ENCODE results near the gene DIP2A. TPM values are rescaled to one million over a fixed set of nuclear protein-coding genes. Genes with fewer than 3 reads are reported as not detected.

DIP2A gene
- total RNA-seq, 1 experiment from 2014 or later: 39.9 TPM

- H3K79me2 ChIP-seq (ENCODE audit: low read depth): no peaks in the 10 kb centered on the region
- TF ChIP-seq EZH2 (IDR thresholded peaks at IDR 0.05; ENCODE audit: low read depth) (no peak), CTCF (conservative IDR thresholded peaks at IDR 0.05) (no peak)
- H3K4me2 ChIP-seq: no peak overlapping the region
- H3K4me1 ChIP-seq (replicated peaks; ENCODE audit: insufficient read depth): no peaks in the 10 kb centered on the region
- H2AFZ ChIP-seq: no peak overlapping the region
- POLR2A ChIA-PET (ENCODE audit: unreplicated experiment): no interaction called here
- H3F3A ChIP-seq (ENCODE audit: insufficient read depth, low read depth): no peaks in the 10 kb centered on the region
- no peaks in the 10 kb centered on the region for H4K20me1 ChIP-seq (ENCODE audit: insufficient read depth)
- H3K27ac ChIP-seq: no peak overlapping the region
- no TSS peak for BruUV-seq (replicated peaks)
- no peaks in the 10 kb centered on the region for H3K36me3 ChIP-seq (ENCODE audit: low read depth)
- no peaks in the 10 kb centered on the region for H3K27me3 ChIP-seq (ENCODE audit: insufficient read depth, low read depth)
- CTCF ChIA-PET: no interaction called here
- no peak for DNase-seq
- H3K4me3 ChIP-seq: no peak overlapping the region
- no peaks in the 10 kb centered on the region for H3K9me2 ChIP-seq (ENCODE audit: insufficient read depth)
- H3K9me3 ChIP-seq (ENCODE audit: insufficient read depth, low read depth): no peaks in the 10 kb centered on the region
- intact Hi-C loops (cut with micrococcal nuclease; ENCODE audit: unreplicated experiment): no loop called here
Observed at GRCh38 chr21:46412521-46413364, 45.9 kb upstream of the DIP2A start.

GRCh38 chr21:46413365-46413696 is 45.4 kb upstream of the DIP2A start:
- Histone ChIP-seq H3K79me2 (ENCODE audit: low read depth) (no peaks in the 10 kb centered on the region), H3K4me2 (no peak overlapping the region), H4K20me1 (ENCODE audit: insufficient read depth) (no peaks in the 10 kb centered on the region), H3K9me2 (ENCODE audit: insufficient read depth) (no peaks in the 10 kb centered on the region), H3K4me3 (no peak overlapping the region), H3K27me3 (ENCODE audit: insufficient read depth, low read depth) (no peaks in the 10 kb centered on the region), H3K9me3 (ENCODE audit: insufficient read depth, low read depth) (no peaks in the 10 kb centered on the region), H3K4me1 (replicated peaks; ENCODE audit: insufficient read depth) (no peaks in the 10 kb centered on the region), H2AFZ (no peak overlapping the region), H3K27ac (no peak overlapping the region), H3F3A (ENCODE audit: insufficient read depth, low read depth) (no peaks in the 10 kb centered on the region), H3K36me3 (ENCODE audit: low read depth) (no peaks in the 10 kb centered on the region)
- no TSS peak for BruUV-seq (replicated peaks)
- ChIA-PET CTCF (no interaction called here), POLR2A (ENCODE audit: unreplicated experiment) (no interaction called here)
- TF ChIP-seq EZH2 (IDR thresholded peaks at IDR 0.05; ENCODE audit: low read depth): no peak
- no peak for TF ChIP-seq CTCF (conservative IDR thresholded peaks at IDR 0.05)
- no peak for DNase-seq
- intact Hi-C loops (cut with micrococcal nuclease; ENCODE audit: unreplicated experiment): no loop called here

- H3K4me1 ChIP-seq (replicated peaks; ENCODE audit: insufficient read depth): no peaks in the 10 kb centered on the region
Observed at GRCh38 chr21:46414965-46415275, 43.8 kb upstream of the DIP2A start.

More at GRCh38 chr21:46414965-46415275, 43.8 kb upstream of the DIP2A start:
- H2AFZ ChIP-seq: no peak overlapping the region
- H3K36me3 ChIP-seq (ENCODE audit: low read depth): no peaks in the 10 kb centered on the region
- TF ChIP-seq EZH2 (IDR thresholded peaks at IDR 0.05; ENCODE audit: low read depth) (no peak), CTCF (conservative IDR thresholded peaks at IDR 0.05) (no peak)
- no peaks in the 10 kb centered on the region for H3K9me2 ChIP-seq (ENCODE audit: insufficient read depth)
- no peak overlapping the region for H3K27ac ChIP-seq
- H4K20me1 ChIP-seq (ENCODE audit: insufficient read depth): no peaks in the 10 kb centered on the region
- H3K79me2 ChIP-seq (ENCODE audit: low read depth): no peaks in the 10 kb centered on the region
- no peak for DNase-seq
- no peak overlapping the region for H3K4me2 ChIP-seq
- H3K4me3 ChIP-seq: no peak overlapping the region
- intact Hi-C loops (cut with micrococcal nuclease; ENCODE audit: unreplicated experiment): no loop called here
- CTCF ChIA-PET: no interaction called here
- POLR2A ChIA-PET (ENCODE audit: unreplicated experiment): no interaction called here
- H3F3A ChIP-seq (ENCODE audit: insufficient read depth, low read depth): no peaks in the 10 kb centered on the region
- no peaks in the 10 kb centered on the region for H3K9me3 ChIP-seq (ENCODE audit: insufficient read depth, low read depth)
- H3K27me3 ChIP-seq (ENCODE audit: insufficient read depth, low read depth): no peaks in the 10 kb centered on the region
- BruUV-seq (replicated peaks): no TSS peak
